GM19455 (cell line): ENCODE measurements around the gene ZFAND2B.
A peak's percentile ranks its signal among the peaks of the same experiment; 100 is the strongest.

ENCODE experiments used
- ATAC-seq: cut with Tn5 transposase; IDR thresholded peaks from one replicate; pipeline ENCODE4 v1.9.1; 2021; ENCODE audit not compliant: unreplicated experiment

The ZFAND2B gene

GRCh38 chr2:219220652-219221402 is 14.2 kb downstream of the ZFAND2B start:
- ATAC-seq: no peak

- no peak for ATAC-seq
Measured at GRCh38 chr2:219221957-219222518, 15.5 kb downstream of the ZFAND2B start.

- no peak for ATAC-seq
Measured at GRCh38 chr2:219223831-219224610, 17.4 kb downstream of the ZFAND2B start.

- no peak for ATAC-seq
Measured at GRCh38 chr2:219225350-219225749, 18.8 kb downstream of the ZFAND2B start.

- no peak for ATAC-seq
Measured at GRCh38 chr2:219228041-219228910, 21.7 kb downstream of the ZFAND2B start.

GRCh38 chr2:219228911-219229304 is 22.3 kb downstream of the ZFAND2B start:
- no peak for ATAC-seq

- peak; percentile 98 for ATAC-seq
Measured at GRCh38 chr2:219229305-219230058, 22.9 kb downstream of the ZFAND2B start, which contains the start of the genes ANKZF1 and ATG9A. TSS of gene ANKZF1 (plus strand) at chr2:219229806. CDS start at chr2:219230258, 452 bp downstream. TSS of gene ATG9A (minus strand) at chr2:219229636. CDS start at chr2:219228024, 1,612 bp downstream.

GRCh38 chr2:219230059-219230540 is 23.5 kb downstream of the ZFAND2B start:
- ATAC-seq: no peak

- ATAC-seq: no peak
Measured at GRCh38 chr2:219234331-219234730, 27.7 kb downstream of the ZFAND2B start.

GRCh38 chr2:219243291-219243761 is 36.7 kb downstream of the ZFAND2B start:
- no peak for ATAC-seq

- no peak for ATAC-seq
Measured at GRCh38 chr2:219244789-219245147, 38.2 kb downstream of the ZFAND2B start.

- peak; percentile 87 for ATAC-seq
Measured at GRCh38 chr2:219245148-219245898, 38.7 kb downstream of the ZFAND2B start, which contains the start of the genes GLB1L and STK16. TSS of gene GLB1L (minus strand) at chr2:219245444. CDS start at chr2:219243573, 1,871 bp downstream. TSS of gene STK16 (plus strand) at chr2:219245479. CDS start at chr2:219246000, 521 bp downstream.

- ATAC-seq: no peak
Measured at GRCh38 chr2:219245899-219246230, 39.3 kb downstream of the ZFAND2B start.

GRCh38 chr2:219246559-219246958 is 40.0 kb downstream of the ZFAND2B start:
- ATAC-seq: no peak

- ATAC-seq: no peak
Measured at GRCh38 chr2:219247678-219248642, 41.4 kb downstream of the ZFAND2B start.

GRCh38 chr2:219248845-219249202 is 42.2 kb downstream of the ZFAND2B start:
- no peak for ATAC-seq

GRCh38 chr2:219249203-219249980 is 42.8 kb downstream of the ZFAND2B start:
- no peak for ATAC-seq
